Endothelial cell of umbilical vein (primary cell): Measurements from ENCODE around the gene SNCG. TPM values are rescaled to one million over a fixed set of nuclear protein-coding genes. Genes with fewer than 3 reads are reported as not detected.

Source experiments
- Bru-seq: library from RNA; stranded (reverse); fragments of 400-500 nt; gene quantifications from one replicate; lab custom pipeline; 2021; lab: Mats Ljungman, UMichigan
- BruChase-seq, 2 experiments: library from RNA; stranded (reverse); fragments of 400-500 nt; gene quantifications; one replicate each; lab custom pipeline; 2021; lab: Mats Ljungman, UMichigan
- BruUV-seq: library from RNA; stranded (reverse); fragments of 400-500 nt; replicated peaks from 2 replicates; lab custom pipeline; 2021; lab: Mats Ljungman, UMichigan
- CTCF ChIA-PET: fragments of 300-600, 350-600 bp; sonication (Branson Sonifier 250); formaldehyde crosslinking; loops from one replicate; lab custom pipeline; 2021; ENCODE audit warnings: antibody characterized with exemption, inconsistent platforms; lab: Charles Lee
- POLR2A ChIA-PET: fragments of 300-600, 350-600 bp; sonication (Branson Sonifier 250); formaldehyde crosslinking; loops from one replicate; lab custom pipeline; 2021; ENCODE audit warnings: antibody characterized with exemption, inconsistent platforms; lab: Charles Lee
- DNase-seq: peaks from one replicate; pipeline ENCODE4 v3.0.0-alpha.2; 2011; ENCODE audit warnings: low read depth, low spot score
- FAIRE-seq: peaks from 2 replicates; lab custom pipeline; 2011; peaks lifted over from hg19 to GRCh38; lab: Jason Lieb, UNC
- H2AFZ ChIP-seq: 2 replicates; pipeline ENCODE4 v1.6.0; 2012; ENCODE audit warnings: low read depth, low read length, control low read depth, inconsistent platforms
- H3K27ac ChIP-seq: 2 replicates; pipeline ENCODE4 v1.5.1; 2011; ENCODE audit warnings: low read depth, mild to moderate bottlenecking, control low read depth, low read length, moderate library complexity; ENCODE audit not compliant: insufficient read depth
- H3K27me3 ChIP-seq, 2 experiments: 2 replicates each; pipeline versions ENCODE4 v1.6.0 to v1.6.1; 2011; ENCODE audit warnings: low read length in 2 of 2, mixed read lengths in 1 of 2; ENCODE audit not compliant: control insufficient read depth in 2 of 2, insufficient read depth in 2 of 2
- H3K36me3 ChIP-seq, 2 experiments: 2 replicates in 1 of 2; 3 replicates in 1 of 2; pipeline ENCODE4 v1.5.1; 2011; ENCODE audit warnings: low read length in 2 of 2, mild to moderate bottlenecking in 1 of 2, moderate library complexity in 1 of 2; ENCODE audit not compliant: control insufficient read depth in 2 of 2, insufficient read depth in 2 of 2; ENCODE audit errors: extremely low read depth in 1 of 2
- H3K4me1 ChIP-seq: 3 replicates; pipeline ENCODE4 v1.5.1; 2011; ENCODE audit warnings: mild to moderate bottlenecking, low read length; ENCODE audit not compliant: control insufficient read depth, insufficient read depth; ENCODE audit errors: extremely low read depth
- H3K4me2 ChIP-seq: 2 replicates; pipeline ENCODE4 v1.6.1; 2011; ENCODE audit warnings: low read length, control low read depth, mixed read lengths; ENCODE audit not compliant: insufficient read depth
- H3K4me3 ChIP-seq, 3 experiments: fragments of 200-600 bp in 1 of 3; sonication (generic), shearing (Covaris generic) in 1 of 3; replicated peaks in 1 of 3; 2 replicates each; pipeline ENCODE4 v1.5.1; 2011 to 2016; ENCODE audit warnings: control low read depth in 3 of 3, low read length in 3 of 3, mild to moderate bottlenecking in 2 of 3, inconsistent platforms in 1 of 3, low read depth in 1 of 3, moderate library complexity in 1 of 3; ENCODE audit not compliant: insufficient read depth in 1 of 3
- H3K79me2 ChIP-seq: 2 replicates; pipeline ENCODE4 v1.6.0; 2012; ENCODE audit warnings: low read length, inconsistent platforms; ENCODE audit not compliant: control insufficient read depth, insufficient read depth
- H3K9ac ChIP-seq: replicated peaks from 2 replicates; pipeline ENCODE3; 2011; ENCODE audit warnings: low read length, control low read depth; ENCODE audit not compliant: insufficient read depth; ENCODE audit errors: extremely low read depth
- H3K9me1 ChIP-seq: replicated peaks from 3 replicates; pipeline ENCODE4 v1.6.0; 2011; ENCODE audit warnings: mild to moderate bottlenecking, low read length; ENCODE audit not compliant: control insufficient read depth, insufficient read depth; ENCODE audit errors: extremely low read depth
- H3K9me3 ChIP-seq: replicated peaks from 2 replicates; pipeline ENCODE4 v1.5.1; 2012; ENCODE audit warnings: low read length, inconsistent platforms; ENCODE audit not compliant: control insufficient read depth, insufficient read depth
- H4K20me1 ChIP-seq: replicated peaks from 2 replicates; pipeline ENCODE3; 2011; ENCODE audit warnings: mild to moderate bottlenecking, low read length; ENCODE audit not compliant: control insufficient read depth, insufficient read depth; ENCODE audit errors: extremely low read depth
- CTCF ChIP-seq, 2 donors: IDR thresholded peaks; 1 replicate in 1 of 2; 2 replicates in 1 of 2; pipeline ENCODE4 v1.5.1; 2011; ENCODE audit warnings: low read length in 2 of 2, mild to moderate bottlenecking in 2 of 2, moderate library complexity in 2 of 2, control low read depth in 1 of 2, inconsistent platforms in 1 of 2, low read depth in 1 of 2; ENCODE audit not compliant: insufficient read depth in 1 of 2; ENCODE audit errors: extremely low read depth in 1 of 2
- EZH2 ChIP-seq: IDR thresholded peaks from 2 replicates; pipeline ENCODE4 v1.6.1; 2012; ENCODE audit warnings: borderline replicate concordance, low read depth, mild to moderate bottlenecking, moderate library complexity, low read length, inconsistent platforms; ENCODE audit not compliant: severe bottlenecking
- FOS ChIP-seq: IDR thresholded peaks from 2 replicates; pipeline ENCODE4 v1.6.1; 2011; ENCODE audit warnings: mild to moderate bottlenecking, low read length, moderate library complexity, borderline replicate concordance; ENCODE audit not compliant: insufficient read depth
- GATA2 ChIP-seq: IDR thresholded peaks from 2 replicates; pipeline ENCODE4 v1.7.0; 2011; ENCODE audit warnings: low read depth, mild to moderate bottlenecking, moderate library complexity, mixed read lengths, low read length; ENCODE audit not compliant: insufficient read length, insufficient read depth
- JUN ChIP-seq: IDR thresholded peaks from 2 replicates; pipeline ENCODE4 v1.6.1; 2011; ENCODE audit warnings: borderline replicate concordance, low read depth; ENCODE audit not compliant: insufficient read length, insufficient read depth
- MAX ChIP-seq: IDR thresholded peaks from 2 replicates; pipeline ENCODE4 v1.6.1; 2011; ENCODE audit not compliant: insufficient read depth, insufficient read length
- MYC ChIP-seq: IDR thresholded peaks from one replicate; pipeline ENCODE4 v1.6.1; 2011; ENCODE audit warnings: mild to moderate bottlenecking, low read depth, low read length
- POLR2A ChIP-seq: IDR thresholded peaks from 2 replicates; pipeline ENCODE4 v1.6.1; 2012; ENCODE audit warnings: low read depth, mild to moderate bottlenecking, control low read depth, low read length
- POLR2AphosphoS5 ChIP-seq: IDR thresholded peaks from 2 replicates; pipeline ENCODE4 v1.6.1; 2012; ENCODE audit warnings: low read depth, mild to moderate bottlenecking, control low read depth, low read length, moderate library complexity; ENCODE audit not compliant: insufficient read depth
- dilution Hi-C: fragments of 300-500 bp; cut with MboI; formaldehyde crosslinking; loops from one replicate; pipeline ENCODE4 v1.15.0; 2019; ENCODE audit warnings: low sequenced_read_pairs; ENCODE audit not compliant: extremely low pct_ligation_motif_present
- intact Hi-C: fragments of 100-400 bp; cut with micrococcal nuclease; formaldehyde crosslinking; loops from one replicate; pipeline ENCODE4 v1.10.0; 2022
- long read RNA-seq: library from polyadenylated mRNA; stranded (forward); transcript quantifications from one replicate; pipeline ENCODE4 v2.0.0, GENCODE V29; 2021
- polyA minus RNA-seq, 3 experiments: library from RNA; depleted of rRNA, polyadenylated mRNA; stranded (reverse); fragments of >200 nt; gene quantifications; 1 replicate in 1 of 3; 2 replicates in 2 of 3; pipeline ENCODE4 v1.2.3, GENCODE V29; 2011
- polyA plus RNA-seq, 4 experiments: library from polyadenylated mRNA; depleted of rRNA in 3 of 4; stranded (reverse) in 3 of 4; unstranded in 1 of 4; fragments of >200 nt; gene quantifications; 2 replicates each; pipeline versions ENCODE4 v1.2.1 to v1.2.3, GENCODE V29; 2011 to 2012; ENCODE audit warnings: missing spikeins in 1 of 4
- total RNA-seq: library from RNA; stranded (reverse); gene quantifications from 2 replicates; pipeline ENCODE4 v1.2.3, GENCODE V29; 2021

The SNCG gene
- 30.5 and 31.4 TPM in 2 replicates for total RNA-seq
- polyA plus RNA-seq = 50.6 and 60.8 TPM in 2 replicates
- polyA plus RNA-seq (2011; cell fraction: cytosol; rRNA removed) = 87.4 and 89.6 TPM in 2 replicates
- 43.1 and 43.7 TPM in 2 replicates for polyA plus RNA-seq (2011; cell fraction: nucleus; rRNA removed)
- polyA plus RNA-seq (2012) = 79.1 and 90.4 TPM in 2 replicates
- 10.3 and 10.6 TPM in 2 replicates for polyA minus RNA-seq
- 3.9 TPM for polyA minus RNA-seq (2011; cell fraction: cytosol; rRNA and poly(A)+ RNA removed)
- polyA minus RNA-seq (2011; cell fraction: nucleus; rRNA and poly(A)+ RNA removed) = 3.9 and 7.0 TPM in 2 replicates
- percentile 34 among the genes with signal in this experiment for Bru-seq, nascent RNA
- BruChase-seq, experiment 1, labeled RNA remaining after a 6-hour chase = percentile 47 among the genes with signal in this experiment
- BruChase-seq, experiment 2, labeled RNA remaining after a 2-hour chase = percentile 40 among the genes with signal in this experiment
- long read RNA-seq, transcript SNCG-202 (5 exons, 701 nt) = major isoform, 54 of 102 reads
- long read RNA-seq, transcript SNCG-204 (4 exons, 794 nt) = minor isoform, 8 of 102 reads
- long read RNA-seq, partial matches to known transcripts = 12 of 102 reads
- long read RNA-seq, other reads (novel, unspliced or antisense) = 24 of 102 reads

- Histone ChIP-seq H3K36me3 (no peaks in the 10 kb centered on the region), H3K79me2 (peaks cover 46% of the 10 kb centered on the region), H3K9me3 (no peaks in the 10 kb centered on the region), H4K20me1 (no peaks in the 10 kb centered on the region), H3K9ac (peak within 1 kb of the TSS; percentile 87), H3K4me2 (peak within 1 kb of the TSS; percentile 47), H3K9me1 (no peaks in the 10 kb centered on the region), H3K4me1 (peaks cover 64% of the 10 kb centered on the region), H3K4me3 (peak within 1 kb of the TSS; percentile 32 to 81 (median 65)), H3K27me3 (no peaks in the 10 kb centered on the region), H3K27ac (peak within 1 kb of the TSS; percentile 98), H2AFZ (peak within 1 kb of the TSS; percentile 46)
- DNase-seq = peak; percentile 68
- dilution Hi-C loops = no loop called here
- no peak for TF ChIP-seq MYC
- TF ChIP-seq FOS = no peak
- no peak for TF ChIP-seq CTCF (IDR thresholded peaks at IDR 0.05; ENCODE audit: extremely low read depth in 1 of 2, insufficient read depth in 1 of 2, low read depth in 1 of 2, low read length in 2 of 2)
- no peak for TF ChIP-seq JUN
- TF ChIP-seq POLR2AphosphoS5 = no peak
- no peak for TF ChIP-seq POLR2A
- TF ChIP-seq MAX = no peak
- no peak for TF ChIP-seq GATA2
- TF ChIP-seq EZH2 = no peak
- BruUV-seq = no TSS peak
- ChIA-PET POLR2A (interaction anchor here (2.5 to 3.1 kb wide), 2 partner anchors 11 to 12 kb away, joined by 11 to 13 read pairs; partner anchors contain the start of gene ADIRF), CTCF (interaction anchor here (0.7 to 8.7 kb wide), 5 partner anchors 10 to 265 kb away, joined by 3 to 325 read pairs (median 4); partner anchors contain the start of gene ADIRF)
- peak; percentile 83 for FAIRE-seq
- intact Hi-C loops = loop anchor here (2.0 to 10.0 kb wide), 3 partner anchors 136 to 1926 kb away; partner anchors contain the start of genes GLUD1, SHLD2 and STAMBPL1
Observed at GRCh38 chr10:86958116-86958900, at the start of gene SNCG. Gene SNCG (plus strand): TSS chr10:86958599. CDS start chr10:86958698, 99 bp downstream.
